ENCODE measurements around the gene EFNA1.
A peak's percentile ranks its signal among the peaks of the same experiment; 100 is the strongest.

EFNA1 gene

GRCh38 chr1:155172732-155173477 is 45.2 kb downstream of the EFNA1 start, which contains the start of gene KRTCAP2:
KRTCAP2 (minus strand) TSS chr1:155173304; CDS start chr1:155173224, 80 bp downstream.
- TF ChIP-seq EZH2 (IDR thresholded peaks at IDR 0.05; ENCODE audit: borderline replicate concordance, low read depth, low read length, severe bottlenecking) (no peak), CTCF (IDR thresholded peaks at IDR 0.05; ENCODE audit: borderline replicate concordance, extremely low read depth, low read length, poor library complexity, severe bottlenecking) (peak; percentile 99)
- H3K4me1 ChIP-seq (ENCODE audit: insufficient read depth, low read length) = peaks cover 54% of the 10 kb centered on the region

GRCh38 chr1:155173478-155174323 is 46.0 kb downstream of the EFNA1 start, which contains the start of gene TRIM46:
TRIM46 (plus strand) TSS chr1:155173849; CDS start chr1:155173967, 118 bp downstream.
- TF ChIP-seq EZH2 (IDR thresholded peaks at IDR 0.05; ENCODE audit: borderline replicate concordance, low read depth, low read length, severe bottlenecking) (no peak), CTCF (IDR thresholded peaks at IDR 0.05; ENCODE audit: borderline replicate concordance, extremely low read depth, low read length, poor library complexity, severe bottlenecking) (no peak)
- DNase-seq (peak; percentile 79), ATAC-seq (ENCODE audit: insufficient read depth, low read depth) (peak; percentile 34)
- H4K20me1 ChIP-seq (ENCODE audit: insufficient read depth, low read length) = no peaks in the 10 kb centered on the region; the same call in 1 of the 2 replicates
- peak within 1 kb of the TSS; percentile 93 for H3K27ac ChIP-seq (ENCODE audit: low read length)
- no peaks in the 10 kb centered on the region for H3K9me3 ChIP-seq (ENCODE audit: insufficient read depth, low read length, severe bottlenecking)
- no peaks in the 10 kb centered on the region for H3K27me3 ChIP-seq (ENCODE audit: insufficient read depth, low read length, poor library complexity)
- peak within 1 kb of the TSS; percentile 88 for H2AFZ ChIP-seq (ENCODE audit: low read depth, low read length)
- H3K4me1 ChIP-seq (ENCODE audit: insufficient read depth, low read length) = peaks cover 52% of the 10 kb centered on the region
- H3K9ac ChIP-seq (ENCODE audit: low read depth, low read length) = peak within 1 kb of the TSS; percentile 86
- peak within 1 kb of the TSS; percentile 81 for H3K4me2 ChIP-seq (ENCODE audit: insufficient read depth, low read length)
- peaks cover 19% of the 10 kb centered on the region for H3K79me2 ChIP-seq (ENCODE audit: insufficient read depth, low read length)
- H3K36me3 ChIP-seq (ENCODE audit: insufficient read depth, low read length) = peaks cover 32% of the 10 kb centered on the region
- H3K4me3 ChIP-seq (ENCODE audit: low read depth in 1 of 2, low read length in 2 of 2) = peak within 1 kb of the TSS; percentile 42 to 79; a peak in 3 of 4 replicates

More at GRCh38 chr1:155172732-155173477, 45.2 kb downstream of the EFNA1 start, which contains the start of gene KRTCAP2:
- ATAC-seq (ENCODE audit: insufficient read depth, low read depth) (peak; percentile 70), DNase-seq (peak; percentile 94)
- peak within 1 kb of the TSS; percentile 81 for H3K4me2 ChIP-seq (ENCODE audit: insufficient read depth, low read length)
- H3K9ac ChIP-seq (ENCODE audit: low read depth, low read length) = peak within 1 kb of the TSS; percentile 86
- H3K9me3 ChIP-seq (ENCODE audit: insufficient read depth, low read length, severe bottlenecking) = no peaks in the 10 kb centered on the region
- H2AFZ ChIP-seq (ENCODE audit: low read depth, low read length) = peak within 1 kb of the TSS; percentile 88
- peaks cover 31% of the 10 kb centered on the region for H3K36me3 ChIP-seq (ENCODE audit: insufficient read depth, low read length)
- H3K79me2 ChIP-seq (ENCODE audit: insufficient read depth, low read length) = peaks cover 19% of the 10 kb centered on the region
- no peaks in the 10 kb centered on the region for H3K27me3 ChIP-seq (ENCODE audit: insufficient read depth, low read length, poor library complexity)
- no peaks in the 10 kb centered on the region; the same call in 1 of the 2 replicates for H4K20me1 ChIP-seq (ENCODE audit: insufficient read depth, low read length)
- H3K4me3 ChIP-seq (ENCODE audit: low read depth in 1 of 2, low read length in 2 of 2) = peak within 1 kb of the TSS; percentile 42 to 79; a peak in 3 of 4 replicates
- H3K27ac ChIP-seq (ENCODE audit: low read length) = peak within 1 kb of the TSS; percentile 93

- H3K9me3 ChIP-seq (ENCODE audit: insufficient read depth, low read length, severe bottlenecking) = no peaks in the 10 kb centered on the region
- H3K9ac ChIP-seq (ENCODE audit: low read depth, low read length) = peak overlapping the region; percentile 86
- H3K4me2 ChIP-seq (ENCODE audit: insufficient read depth, low read length) = peak overlapping the region; percentile 81
- TF ChIP-seq CTCF (IDR thresholded peaks at IDR 0.05; ENCODE audit: borderline replicate concordance, extremely low read depth, low read length, poor library complexity, severe bottlenecking) (no peak), EZH2 (IDR thresholded peaks at IDR 0.05; ENCODE audit: borderline replicate concordance, low read depth, low read length, severe bottlenecking) (no peak)
- H2AFZ ChIP-seq (ENCODE audit: low read depth, low read length) = peak overlapping the region; percentile 88
- peaks cover 19% of the 10 kb centered on the region for H3K79me2 ChIP-seq (ENCODE audit: insufficient read depth, low read length)
- H3K4me3 ChIP-seq (ENCODE audit: low read depth in 1 of 2, low read length in 2 of 2) = peak overlapping the region in 1 of 2 experiments; percentile 79; a peak in 2 of 4 replicates
- H3K4me1 ChIP-seq (ENCODE audit: insufficient read depth, low read length) = peaks cover 52% of the 10 kb centered on the region
- H3K27ac ChIP-seq (ENCODE audit: low read length) = peak overlapping the region; percentile 41; the same call in 1 of the 2 replicates
- ATAC-seq (ENCODE audit: insufficient read depth, low read depth) (peak; percentile 7; the same call in 1 of the 3 replicates), DNase-seq (peak; percentile 73)
- H3K27me3 ChIP-seq (ENCODE audit: insufficient read depth, low read length, poor library complexity) = no peaks in the 10 kb centered on the region
- H4K20me1 ChIP-seq (ENCODE audit: insufficient read depth, low read length) = no peaks in the 10 kb centered on the region
- H3K36me3 ChIP-seq (ENCODE audit: insufficient read depth, low read length) = peaks cover 23% of the 10 kb centered on the region
Observed at GRCh38 chr1:155174324-155175280, 46.9 kb downstream of the EFNA1 start.

All from DND-41 (cell line).